Measurements from ENCODE around the gene FCRL1. TPM values are rescaled to one million over a fixed set of nuclear protein-coding genes. Genes with fewer than 3 reads are reported as not detected.

Gene FCRL1
- polyA plus RNA-seq, 1 of the 3 experiments (the other 2 are of a cell fraction), result not detected

- Histone ChIP-seq H3K4me2 (no peak overlapping the region), H3K9me3 (no peaks in the 10 kb centered on the region), H3K27ac (ENCODE audit: low read depth in 2 of 2, low read length in 1 of 2) (no peak overlapping the region), H4K20me1 (ENCODE audit: insufficient read depth) (no peaks in the 10 kb centered on the region), H3K36me3 (replicated peaks in 1 of 2; ENCODE audit: control insufficient read depth in 1 of 2, insufficient read depth in 2 of 2, low read length in 1 of 2) (no peaks in the 10 kb centered on the region), H3K9me2 (no peaks in the 10 kb centered on the region), H3K9ac (no peak overlapping the region), H2AFZ (ENCODE audit: low read depth) (no peak overlapping the region), H3K4me1 (ENCODE audit: control insufficient read depth in 1 of 2, insufficient read depth in 2 of 2, low read depth in 1 of 2, low read length in 1 of 2) (no peaks in the 10 kb centered on the region), H3K79me2 (ENCODE audit: insufficient read depth) (no peaks in the 10 kb centered on the region), H3K4me3 (ENCODE audit: low read depth in 2 of 2, low read length in 1 of 2) (no peak overlapping the region), H3F3A (replicated peaks; ENCODE audit: insufficient read depth) (no peaks in the 10 kb centered on the region), H3K27me3 (ENCODE audit: insufficient read depth) (no peaks in the 10 kb centered on the region; the same call in none of the 2 replicates)
- TF ChIP-seq MEF2A (IDR thresholded peaks at IDR 0.05; ENCODE audit: borderline replicate concordance, low read depth) (no peak), YY1 (IDR thresholded peaks at IDR 0.05; ENCODE audit: low read depth) (no peak), REST (IDR thresholded peaks at IDR 0.05; ENCODE audit: low read depth, low read length) (no peak), IRF3 (IDR thresholded peaks at IDR 0.05; ENCODE audit: low read depth, low read length) (no peak), ELF1 (IDR thresholded peaks at IDR 0.05) (no peak), RCOR1 (IDR thresholded peaks at IDR 0.05; ENCODE audit: low read length) (no peak), NFIC (IDR thresholded peaks at IDR 0.05; ENCODE audit: borderline replicate concordance) (no peak), PBX3 (IDR thresholded peaks at IDR 0.05) (no peak), FOXJ3 (CRISPR knock-in tag; IDR thresholded peaks at IDR 0.05) (no peak)
- POLR2A ChIA-PET, result no interaction called here
- CTCF ChIA-PET, result no interaction called here
- DNase-seq, result no peak
Observed at GRCh38 chr1:157829210-157829609, 9.3 kb upstream of the FCRL1 start.

GRCh38 chr1:157820299-157820698 lies 379 bp upstream of the FCRL1 start:
- Histone ChIP-seq H3F3A (replicated peaks; ENCODE audit: insufficient read depth) (no peaks in the 10 kb centered on the region), H3K36me3 (replicated peaks in 1 of 2; ENCODE audit: control insufficient read depth in 1 of 2, insufficient read depth in 2 of 2, low read length in 1 of 2) (no peaks in the 10 kb centered on the region), H2AFZ (ENCODE audit: low read depth) (no peak overlapping the region), H3K79me2 (ENCODE audit: insufficient read depth) (no peaks in the 10 kb centered on the region), H3K9ac (no peak overlapping the region), H4K20me1 (ENCODE audit: insufficient read depth) (no peaks in the 10 kb centered on the region), H3K4me1 (ENCODE audit: control insufficient read depth in 1 of 2, insufficient read depth in 2 of 2, low read depth in 1 of 2, low read length in 1 of 2) (no peaks in the 10 kb centered on the region), H3K9me3 (no peaks in the 10 kb centered on the region; the same call in 1 of the 2 replicates), H3K9me2 (no peaks in the 10 kb centered on the region), H3K4me2 (no peak overlapping the region), H3K27me3 (ENCODE audit: insufficient read depth) (no peaks in the 10 kb centered on the region), H3K4me3 (ENCODE audit: low read depth in 2 of 2, low read length in 1 of 2) (no peak overlapping the region), H3K27ac (ENCODE audit: low read depth in 2 of 2, low read length in 1 of 2) (no peak overlapping the region)
- WGBS (ENCODE audit: low lambda C conversion rate), result 2% methylated on average over 2 of the region's 2 CpGs
- no peak for DNase-seq
- ChIA-PET CTCF (no interaction called here), POLR2A (no interaction called here)
- TF ChIP-seq ZBTB33 (IDR thresholded peaks at IDR 0.05; ENCODE audit: borderline replicate concordance, low read depth) (no peak), MXI1 (IDR thresholded peaks at IDR 0.05; ENCODE audit: low read depth, low read length) (no peak), USF2 (IDR thresholded peaks at IDR 0.05; ENCODE audit: borderline replicate concordance, low read depth, low read length) (no peak), FOSL2 (IDR thresholded peaks at IDR 0.05; ENCODE audit: borderline replicate concordance, low read depth) (no peak), NRF1 (IDR thresholded peaks at IDR 0.05; ENCODE audit: low read depth, low read length) (no peak), FOXJ3 (CRISPR knock-in tag; IDR thresholded peaks at IDR 0.05) (no peak), MAX (IDR thresholded peaks at IDR 0.05; ENCODE audit: low read depth) (no peak), TCF12 (IDR thresholded peaks at IDR 0.05) (no peak), SMC3 (IDR thresholded peaks at IDR 0.05; ENCODE audit: low read depth, low read length) (no peak)
